ENCODE data around the gene EMC10. TPM values are rescaled to one million over a fixed set of nuclear protein-coding genes. Genes with fewer than 3 reads are reported as not detected.
A peak's percentile ranks its signal among the peaks of the same experiment; 100 is the strongest.

EMC10 gene
- total RNA-seq, 1 experiment from 2014 or later: 61.3 TPM

DNA sequence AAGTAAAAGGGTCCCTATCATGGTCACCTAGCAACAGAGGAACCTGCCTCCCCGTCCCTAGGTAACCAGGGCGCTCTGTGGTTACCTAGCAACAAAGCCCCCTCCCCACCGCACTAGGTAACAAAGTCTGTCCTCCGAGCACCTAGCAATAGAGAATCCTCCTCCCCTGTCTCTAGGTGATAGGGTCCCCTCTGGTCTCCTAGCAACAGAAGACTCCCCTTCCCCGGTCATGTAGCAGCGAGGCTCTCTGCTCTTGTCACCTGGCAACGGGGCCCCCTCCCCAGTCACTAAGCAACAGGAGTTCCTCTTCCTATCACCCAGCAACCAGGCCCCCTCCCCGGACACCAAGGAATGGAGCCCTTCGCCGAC, 34.4 kb downstream of the EMC10 start:
- H3K4me3 Mint-ChIP-seq (ENCODE audit: unreplicated experiment): peak overlapping the region; percentile 86

DNA sequence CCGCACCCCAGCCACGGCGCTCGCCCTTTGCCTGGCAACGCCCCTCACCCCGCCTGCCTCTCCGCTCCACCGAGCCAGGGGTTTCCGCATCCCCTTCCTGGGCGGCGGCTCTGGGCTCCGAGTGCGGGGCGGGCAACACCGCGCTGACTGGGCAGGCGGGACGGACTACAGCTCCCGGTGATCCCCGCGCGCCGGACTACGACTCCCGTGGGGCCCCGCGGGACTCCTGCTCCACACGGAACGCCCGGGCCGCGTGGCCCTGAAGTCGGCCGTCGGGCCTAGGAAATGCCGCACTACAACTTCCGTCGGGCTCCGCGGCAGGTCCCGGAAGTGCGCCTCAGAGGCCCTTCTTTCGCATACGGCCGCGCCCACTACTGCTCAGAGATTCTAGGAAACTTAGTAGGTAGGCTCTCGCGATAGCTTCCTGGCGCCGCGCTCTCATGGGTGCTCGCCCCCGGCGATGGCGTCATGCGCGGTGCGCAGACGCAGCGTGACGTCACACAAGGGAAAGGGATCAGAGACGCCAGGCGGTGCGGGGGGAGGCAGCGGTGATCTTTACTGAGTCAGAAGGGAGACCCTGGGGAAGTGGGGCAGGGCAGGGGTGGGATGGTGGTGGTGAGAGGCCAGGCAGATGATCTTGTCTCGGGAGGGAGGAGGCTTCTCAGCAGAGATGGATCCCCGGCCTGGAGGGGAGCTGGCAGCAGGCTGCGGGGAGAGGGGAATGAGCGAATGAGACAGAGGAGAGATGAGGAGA, 34.9 kb downstream of the EMC10 start, which contains the start of gene JOSD2:
Gene JOSD2, minus strand, starts transcription at position 123 of the 754 bp plus-strand sequence. CDS start 760 bp downstream, outside the sequence.
- TF ChIP-seq, protein P1, sequence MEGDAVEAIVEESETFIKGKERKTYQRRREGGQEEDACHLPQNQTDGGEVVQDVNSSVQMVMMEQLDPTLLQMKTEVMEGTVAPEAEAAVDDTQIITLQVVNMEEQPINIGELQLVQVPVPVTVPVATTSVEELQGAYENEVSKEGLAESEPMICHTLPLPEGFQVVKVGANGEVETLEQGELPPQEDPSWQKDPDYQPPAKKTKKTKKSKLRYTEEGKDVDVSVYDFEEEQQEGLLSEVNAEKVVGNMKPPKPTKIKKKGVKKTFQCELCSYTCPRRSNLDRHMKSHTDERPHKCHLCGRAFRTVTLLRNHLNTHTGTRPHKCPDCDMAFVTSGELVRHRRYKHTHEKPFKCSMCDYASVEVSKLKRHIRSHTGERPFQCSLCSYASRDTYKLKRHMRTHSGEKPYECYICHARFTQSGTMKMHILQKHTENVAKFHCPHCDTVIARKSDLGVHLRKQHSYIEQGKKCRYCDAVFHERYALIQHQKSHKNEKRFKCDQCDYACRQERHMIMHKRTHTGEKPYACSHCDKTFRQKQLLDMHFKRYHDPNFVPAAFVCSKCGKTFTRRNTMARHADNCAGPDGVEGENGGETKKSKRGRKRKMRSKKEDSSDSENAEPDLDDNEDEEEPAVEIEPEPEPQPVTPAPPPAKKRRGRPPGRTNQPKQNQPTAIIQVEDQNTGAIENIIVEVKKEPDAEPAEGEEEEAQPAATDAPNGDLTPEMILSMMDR (IDR thresholded peaks at IDR 0.05; ENCODE audit: unreplicated experiment): no peak
- peak within 1 kb of the TSS; percentile 96 for H3K27ac Mint-ChIP-seq (ENCODE audit: low read depth, unreplicated experiment)
- no peaks in the 10 kb centered on the region for H3K9me3 Mint-ChIP-seq (ENCODE audit: unreplicated experiment)
- CTCF ChIA-PET: interaction anchor here (0.5 to 1.0 kb wide), 5 partner anchors 25 to 411 kb away, joined by 3 to 4 read pairs (median 3); no protein-coding TSS in a partner anchor
- peaks cover 16% of the 10 kb centered on the region for H3K4me1 Mint-ChIP-seq (ENCODE audit: insufficient read depth, unreplicated experiment)
- H3K27me3 Mint-ChIP-seq (ENCODE audit: insufficient read depth, unreplicated experiment): no peaks in the 10 kb centered on the region
- BruUV-seq (replicated peaks): no TSS peak
- peak; percentile 100 for DNase-seq (ENCODE audit: unreplicated experiment)
- POLR2A ChIA-PET: interaction anchor here (0.5 to 2.6 kb wide), 17 partner anchors 10 to 882 kb away, joined by 3 to 11 read pairs (median 4); partner anchors contain the start of genes AKT1S1, NR1H2, POLD1 and TBC1D17
- H3K36me3 Mint-ChIP-seq (ENCODE audit: insufficient read depth, unreplicated experiment): no peaks in the 10 kb centered on the region
- intact Hi-C loops (cut with micrococcal nuclease): loop anchor here (1.0 kb wide), 1 partner anchor 35 kb away; the partner anchor contains the start of genes EMC10 and GARIN5A
- peak within 1 kb of the TSS; percentile 86 for H3K4me3 Mint-ChIP-seq (ENCODE audit: unreplicated experiment)

More for the DNA sequence above, 34.4 kb downstream of the EMC10 start:
- no peaks in the 10 kb centered on the region for H3K9me3 Mint-ChIP-seq (ENCODE audit: unreplicated experiment)
- intact Hi-C loops (cut with micrococcal nuclease): loop anchor here (1.0 kb wide), 1 partner anchor 34 kb away; the partner anchor contains the start of genes EMC10 and GARIN5A
- TF ChIP-seq, protein P1 (IDR thresholded peaks at IDR 0.05; ENCODE audit: unreplicated experiment): no peak
- no peak for DNase-seq (ENCODE audit: unreplicated experiment)
- no peaks in the 10 kb centered on the region for H3K36me3 Mint-ChIP-seq (ENCODE audit: insufficient read depth, unreplicated experiment)
- BruUV-seq (replicated peaks): TSS peak; percentile 53
- H3K4me1 Mint-ChIP-seq (ENCODE audit: insufficient read depth, unreplicated experiment): peaks cover 16% of the 10 kb centered on the region
- peak overlapping the region; percentile 96 for H3K27ac Mint-ChIP-seq (ENCODE audit: low read depth, unreplicated experiment)
- POLR2A ChIA-PET: interaction anchor here (0.6 to 2.6 kb wide), 13 partner anchors 11 to 883 kb away, joined by 3 to 11 read pairs (median 5); partner anchors contain the start of genes AKT1S1, NR1H2, POLD1 and TBC1D17
- CTCF ChIA-PET: interaction anchor here (0.5 to 1.0 kb wide), 3 partner anchors 25 to 329 kb away, joined by 3 to 4 read pairs (median 3); no protein-coding TSS in a partner anchor
- H3K27me3 Mint-ChIP-seq (ENCODE audit: insufficient read depth, unreplicated experiment): no peaks in the 10 kb centered on the region

GRCh38 chr19:50512112-50512998, 36.0 kb downstream of the EMC10 start:
- Mint-ChIP-seq H3K9me3 (ENCODE audit: unreplicated experiment) (no peaks in the 10 kb centered on the region), H3K4me1 (ENCODE audit: insufficient read depth, unreplicated experiment) (peaks cover 16% of the 10 kb centered on the region), H3K27ac (ENCODE audit: low read depth, unreplicated experiment) (peak overlapping the region; percentile 96), H3K4me3 (ENCODE audit: unreplicated experiment) (peak overlapping the region; percentile 86), H3K27me3 (ENCODE audit: insufficient read depth, unreplicated experiment) (no peaks in the 10 kb centered on the region), H3K36me3 (ENCODE audit: insufficient read depth, unreplicated experiment) (no peaks in the 10 kb centered on the region)
- intact Hi-C loops (cut with micrococcal nuclease): no loop called here
- TF ChIP-seq, protein P1 (IDR thresholded peaks at IDR 0.05; ENCODE audit: unreplicated experiment): no peak
- POLR2A ChIA-PET: interaction anchor here (0.5 to 2.6 kb wide), 8 partner anchors 9 to 293 kb away, joined by 3 to 11 read pairs (median 3); no protein-coding TSS in a partner anchor
- DNase-seq (ENCODE audit: unreplicated experiment): no peak
- no TSS peak for BruUV-seq (replicated peaks)
- CTCF ChIA-PET: interaction anchor here (0.6 kb wide), 2 partner anchors 194 to 300 kb away, joined by 3 read pairs; no protein-coding TSS in a partner anchor
